Lower leg skin (tissue), 4 donors: ENCODE measurements around the gene RPS16. TPM values are rescaled to one million over a fixed set of nuclear protein-coding genes. Genes with fewer than 3 reads are reported as not detected.

Experiments
- DNase-seq, 2 donors: peaks; one replicate each; pipeline ENCODE4 v3.0.0-alpha.2; 2019; ENCODE audit warnings: low spot score in 2 of 2
- H3K4me3 ChIP-seq: fragments of 200-600 bp; sonication (generic); 2 replicates; pipeline ENCODE4 v1.5.1; 2017; ENCODE audit warnings: mild to moderate bottlenecking, low read depth; ENCODE audit not compliant: poor library complexity, severe bottlenecking
- CTCF ChIP-seq, 3 donors: fragments of 450-650 bp; IDR thresholded peaks; one replicate each; pipeline ENCODE4 v1.5.1; 2016; ENCODE audit warnings: antibody characterized with exemption in 3 of 3, mild to moderate bottlenecking in 3 of 3, moderate library complexity in 2 of 3
- POLR2A ChIP-seq, 2 donors: fragments of 450-650 bp; IDR thresholded peaks; one replicate each; pipeline ENCODE4 v1.6.1; 2016 to 2017; ENCODE audit warnings: antibody characterized with exemption in 2 of 2, mild to moderate bottlenecking in 1 of 2, moderate library complexity in 1 of 2
- WGBS, 2 donors: methylation state at CpG; one replicate each; pipeline ENCODE4 v1.1.5; 2018; 5-methylcytosine and 5-hydroxymethylcytosine counted together
- intact Hi-C: fragments of 100-400 bp; cut with DNase I; formaldehyde crosslinking; loops from one replicate; pipeline ENCODE4 v1.15.0; 2023; ENCODE audit warnings: low total_unique reads
- total RNA-seq, 4 donors: library from RNA; depleted of rRNA; stranded (reverse); fragments of >200 nt; gene quantifications; one replicate each; pipeline ENCODE4 v1.1.0, GENCODE V29; 2016

RPS16 gene
- total RNA-seq, 4 donors from 2014 or later = 1,726 to 3,026 (median 2,088) TPM

GRCh38 chr19:39471756-39472536 lies 36.2 kb upstream of the RPS16 start:
- no peak for DNase-seq
- TF ChIP-seq POLR2A (IDR thresholded peaks at IDR 0.05) (no peak), CTCF (IDR thresholded peaks at IDR 0.05) (no peak)
- no peak overlapping the region for H3K4me3 ChIP-seq
- intact Hi-C loops = no loop called here
- WGBS, 2 donors = 80 to 83% methylated on average over 8 of the region's 8 CpGs

- WGBS, 2 donors = 82 to 90% methylated on average over 7 of the region's 7 CpGs
- TF ChIP-seq POLR2A (IDR thresholded peaks at IDR 0.05) (no peak), CTCF (IDR thresholded peaks at IDR 0.05) (no peak)
- intact Hi-C loops = no loop called here
- H3K4me3 ChIP-seq = no peak overlapping the region
- no peak for DNase-seq
These were observed 35.1 kb upstream of the RPS16 start for GRCh38 chr19:39470724-39471339.

- DNase-seq = no peak
- TF ChIP-seq CTCF (IDR thresholded peaks at IDR 0.05) = no peak
- no peak for TF ChIP-seq POLR2A (IDR thresholded peaks at IDR 0.05)
- 88 to 89% methylated on average over 6 of the region's 6 CpGs for WGBS, 2 donors
- H3K4me3 ChIP-seq = no peak overlapping the region
- intact Hi-C loops = no loop called here
These were observed 33.8 kb upstream of the RPS16 start for GRCh38 chr19:39469567-39469966.

GRCh38 chr19:39469036-39469435 lies 33.3 kb upstream of the RPS16 start:
- WGBS, 2 donors = 85 to 93% methylated on average over 11 of the region's 11 CpGs
- no peak for DNase-seq
- TF ChIP-seq POLR2A (IDR thresholded peaks at IDR 0.05) = no peak
- no peak for TF ChIP-seq CTCF (IDR thresholded peaks at IDR 0.05)
- intact Hi-C loops = no loop called here
- no peak overlapping the region for H3K4me3 ChIP-seq

- TF ChIP-seq CTCF (IDR thresholded peaks at IDR 0.05) (no peak), POLR2A (IDR thresholded peaks at IDR 0.05) (no peak)
- intact Hi-C loops = no loop called here
These were observed 32.2 kb upstream of the RPS16 start for GRCh38 chr19:39467941-39468340.

More at GRCh38 chr19:39467941-39468340, 32.2 kb upstream of the RPS16 start:
- DNase-seq = no peak
- H3K4me3 ChIP-seq = no peak overlapping the region
- 91 to 95% methylated on average over 7 of the region's 7 CpGs for WGBS, 2 donors
